GM12874 (cell line): ENCODE measurements around the gene SLC39A13.

ENCODE experiments used
- TF ChIP-seq, protein P1 (sequence below): IDR thresholded peaks from 2 replicates; pipeline ENCODE4 v1.5.1; 2011; ENCODE audit warnings: low read depth, mild to moderate bottlenecking, control low read depth, low read length, moderate library complexity; ENCODE audit not compliant: insufficient read depth

The SLC39A13 gene

DNA sequence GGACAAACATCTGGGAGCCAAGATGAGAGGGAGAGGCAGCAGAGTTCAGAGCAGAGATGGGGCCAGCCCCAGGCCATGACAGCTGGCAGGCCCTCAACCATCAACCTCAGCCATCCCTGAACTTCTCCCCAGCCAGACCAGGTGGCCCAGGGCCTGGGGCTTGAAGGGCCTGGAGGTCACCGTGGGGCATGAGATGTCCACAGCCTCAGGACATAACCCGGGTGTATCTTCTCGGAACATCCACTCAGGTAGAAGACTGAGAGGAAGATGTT lies 12.4 kb upstream of the SLC39A13 start:
- TF ChIP-seq, protein P1, sequence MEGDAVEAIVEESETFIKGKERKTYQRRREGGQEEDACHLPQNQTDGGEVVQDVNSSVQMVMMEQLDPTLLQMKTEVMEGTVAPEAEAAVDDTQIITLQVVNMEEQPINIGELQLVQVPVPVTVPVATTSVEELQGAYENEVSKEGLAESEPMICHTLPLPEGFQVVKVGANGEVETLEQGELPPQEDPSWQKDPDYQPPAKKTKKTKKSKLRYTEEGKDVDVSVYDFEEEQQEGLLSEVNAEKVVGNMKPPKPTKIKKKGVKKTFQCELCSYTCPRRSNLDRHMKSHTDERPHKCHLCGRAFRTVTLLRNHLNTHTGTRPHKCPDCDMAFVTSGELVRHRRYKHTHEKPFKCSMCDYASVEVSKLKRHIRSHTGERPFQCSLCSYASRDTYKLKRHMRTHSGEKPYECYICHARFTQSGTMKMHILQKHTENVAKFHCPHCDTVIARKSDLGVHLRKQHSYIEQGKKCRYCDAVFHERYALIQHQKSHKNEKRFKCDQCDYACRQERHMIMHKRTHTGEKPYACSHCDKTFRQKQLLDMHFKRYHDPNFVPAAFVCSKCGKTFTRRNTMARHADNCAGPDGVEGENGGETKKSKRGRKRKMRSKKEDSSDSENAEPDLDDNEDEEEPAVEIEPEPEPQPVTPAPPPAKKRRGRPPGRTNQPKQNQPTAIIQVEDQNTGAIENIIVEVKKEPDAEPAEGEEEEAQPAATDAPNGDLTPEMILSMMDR, result no peak

DNA sequence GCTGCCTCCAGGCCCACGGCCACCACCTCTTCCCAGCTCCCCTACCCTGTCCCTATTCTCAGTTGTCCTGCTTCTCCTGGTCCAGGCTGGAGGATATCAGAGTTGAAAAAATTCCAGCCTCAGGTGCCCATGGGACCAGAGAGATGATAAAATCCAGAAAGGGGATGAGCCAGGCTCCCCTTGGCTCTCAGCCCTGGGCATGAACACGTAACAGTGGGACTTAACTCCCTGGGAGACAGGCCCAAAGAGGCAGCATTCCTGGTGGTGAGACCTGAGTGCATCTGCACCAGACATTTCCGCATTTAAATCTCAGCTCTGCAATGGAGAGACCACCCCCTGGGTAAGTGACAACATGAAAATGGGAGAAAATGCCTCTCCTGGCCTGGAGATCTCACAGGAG lies 10.4 kb upstream of the SLC39A13 start:
- TF ChIP-seq, protein P1, result no peak

DNA sequence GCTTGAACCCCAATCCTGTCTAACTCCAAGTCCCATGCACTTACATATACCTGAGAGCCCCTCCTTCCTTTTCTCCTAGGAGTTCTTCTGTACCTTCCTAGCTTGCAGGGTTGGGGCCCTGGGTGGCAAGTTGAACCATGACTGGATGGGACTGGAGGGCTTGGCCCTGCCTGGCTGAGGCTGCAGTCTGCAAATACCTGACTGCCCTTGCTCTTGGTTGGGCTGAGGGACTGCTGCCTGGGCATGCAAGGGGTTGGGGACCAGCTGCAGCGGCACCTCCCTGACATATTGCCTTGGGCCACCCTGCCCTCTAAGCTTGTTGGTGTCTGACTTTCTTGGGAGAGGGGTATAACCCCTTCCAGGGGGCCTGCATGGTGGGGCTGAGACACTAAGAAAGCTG lies 9.8 kb upstream of the SLC39A13 start:
- TF ChIP-seq, protein P1, result no peak

DNA sequence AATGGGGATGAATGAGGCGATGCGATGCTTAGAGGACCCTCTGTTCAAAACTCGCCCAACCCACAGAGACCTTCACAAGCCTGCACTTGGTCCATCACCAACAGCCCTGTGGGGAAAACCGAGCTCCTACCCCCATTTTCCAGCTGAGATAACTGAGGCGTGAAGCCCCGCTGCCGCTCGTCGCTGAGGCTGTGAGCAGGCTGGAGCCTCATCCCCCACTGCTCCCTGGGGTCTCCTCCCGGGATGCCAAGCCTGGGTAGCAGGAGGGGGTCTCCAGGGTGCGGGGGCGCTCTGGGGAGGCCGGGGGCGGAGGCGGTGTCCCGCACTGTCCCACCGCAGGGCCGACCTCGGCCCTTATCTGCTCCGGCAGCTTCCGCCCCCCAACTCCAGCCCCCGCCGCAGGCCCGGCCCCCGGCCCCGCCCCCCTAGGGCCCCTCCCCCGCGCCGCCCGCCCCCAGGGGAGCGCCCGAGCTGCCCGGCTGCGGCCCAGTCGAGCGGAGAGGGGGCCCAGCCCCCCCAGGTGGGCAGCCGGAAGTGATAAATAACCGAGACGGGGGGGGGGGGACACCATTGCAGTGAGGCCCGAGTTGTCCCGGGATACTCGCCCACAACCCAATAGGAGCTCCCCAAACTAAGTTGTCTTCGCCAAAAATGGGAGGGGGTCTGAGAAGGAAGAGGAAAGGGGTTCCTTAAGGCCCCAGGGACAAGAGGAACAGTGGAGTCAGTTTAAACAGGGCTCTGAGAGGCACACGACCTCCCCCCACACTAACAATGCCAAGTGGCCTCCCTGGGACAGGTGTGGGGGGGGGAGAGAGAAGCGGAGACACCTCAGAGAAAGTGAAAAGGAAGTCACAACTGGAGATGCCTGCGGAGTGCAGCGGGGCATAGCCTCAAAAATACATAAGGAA lies 8.3 kb upstream of the SLC39A13 start:
- TF ChIP-seq, protein P1, result no peak

DNA sequence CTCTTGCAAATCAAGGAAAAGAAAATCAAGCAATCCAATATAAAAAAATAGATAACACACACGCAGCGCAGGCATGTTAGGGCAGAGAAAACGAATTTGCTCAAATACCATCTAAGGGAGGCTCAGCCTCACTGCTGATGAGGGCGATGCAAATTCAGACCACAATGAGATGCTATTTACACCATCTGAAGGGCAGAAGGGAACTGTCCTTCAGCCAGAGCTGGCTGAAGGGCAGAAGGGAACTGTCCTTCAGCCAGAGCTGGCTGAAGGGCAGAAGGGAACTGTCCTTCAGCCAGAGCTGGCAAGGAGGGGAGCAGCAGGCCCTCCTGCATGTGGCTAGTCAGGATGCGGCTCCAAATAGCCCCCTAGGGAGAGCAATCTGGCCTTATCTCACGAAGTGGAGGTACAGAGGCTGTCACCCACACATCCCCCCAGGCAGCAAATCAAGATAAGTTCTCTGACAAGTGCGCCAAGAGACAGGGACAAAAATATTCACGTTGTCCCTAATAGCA lies 7.6 kb upstream of the SLC39A13 start:
- TF ChIP-seq, protein P1, result no peak

DNA sequence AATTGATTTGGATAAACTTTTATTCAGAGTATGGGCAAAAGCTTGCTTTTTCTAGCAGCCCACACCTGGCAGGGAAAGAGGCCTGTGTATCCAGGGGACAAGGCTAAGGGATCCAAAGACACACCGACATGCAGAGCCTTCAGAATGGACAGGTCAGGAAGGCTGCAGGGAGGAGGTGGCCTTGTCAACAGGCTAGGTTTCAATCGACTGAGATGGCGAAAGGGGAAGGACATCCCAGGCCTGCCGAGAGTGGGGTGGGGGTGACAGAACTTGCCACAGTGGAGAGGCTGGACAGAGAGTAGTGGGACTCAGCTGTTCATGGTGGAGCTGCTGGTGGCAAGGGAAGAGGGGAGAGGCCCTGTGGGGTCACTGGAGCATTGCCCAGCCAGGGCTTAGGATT lies 5.3 kb upstream of the SLC39A13 start:
- TF ChIP-seq, protein P1, result no peak

DNA sequence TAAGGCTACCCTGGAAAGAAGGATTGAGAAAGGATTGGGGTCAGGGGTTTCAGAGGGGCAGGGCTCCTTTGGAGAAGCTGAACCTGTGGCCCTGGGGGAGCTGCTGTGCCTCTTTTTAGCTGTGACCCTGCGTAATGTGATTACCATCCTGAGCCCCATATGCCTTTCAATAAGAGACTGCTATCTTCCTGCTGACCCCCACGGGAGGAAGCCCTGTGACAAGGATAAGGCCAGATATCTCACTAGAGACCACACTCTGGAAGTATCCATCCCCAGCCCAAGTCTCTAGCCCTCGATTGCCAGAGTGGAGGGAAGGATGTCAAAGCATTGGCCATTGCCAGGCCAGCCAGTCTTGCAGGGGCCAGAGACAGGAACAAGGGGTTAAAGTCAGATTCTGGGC lies 4.8 kb upstream of the SLC39A13 start:
- TF ChIP-seq, protein P1, result no peak
